Heart right ventricle (tissue), 16 donors: ENCODE measurements around the gene TCOF1. TPM values are rescaled to one million over a fixed set of nuclear protein-coding genes. Genes with fewer than 3 reads are reported as not detected.

ENCODE experiments used
- ATAC-seq, 8 donors: fragments of 200-7000 bp; cut with Tn5 transposase; one replicate each; pipeline ENCODE4 v1.9.1; 2020; ENCODE audit warnings: mild to moderate bottlenecking in 8 of 8, moderate library complexity in 8 of 8, moderate number of reproducible peaks in 1 of 8
- DNase-seq, 2 donors: peaks; one replicate each; pipeline ENCODE4 v3.0.0-alpha.2; 2020
- H3K27ac ChIP-seq, 10 donors: fragments of 200-600 bp; sonication (generic) in 2 of 10; one replicate each; pipeline versions ENCODE4 v1.5.0 to v1.8.0; 2020 to 2022; ENCODE audit warnings: mild to moderate bottlenecking in 3 of 10
- H3K27me3 ChIP-seq, 7 donors: fragments of 200-600 bp; one replicate each; pipeline ENCODE4 v1.8.0; 2021 to 2022; ENCODE audit warnings: mild to moderate bottlenecking in 2 of 7
- H3K36me3 ChIP-seq, 9 donors: fragments of 200-600 bp; sonication (generic) in 1 of 9; one replicate each; pipeline versions ENCODE4 v1.5.0 to v1.8.0; 2020 to 2022; ENCODE audit warnings: mild to moderate bottlenecking in 2 of 9
- H3K4me1 ChIP-seq, 9 donors: fragments of 200-600 bp; sonication (generic) in 1 of 9; one replicate each; pipeline versions ENCODE4 v1.5.0 to v1.8.0; 2020 to 2022; ENCODE audit warnings: mild to moderate bottlenecking in 4 of 9
- H3K4me3 ChIP-seq, 10 donors: fragments of 200-600 bp; sonication (generic) in 2 of 10; one replicate each; pipeline versions ENCODE4 v1.5.0 to v1.8.0; 2020 to 2022; ENCODE audit warnings: mild to moderate bottlenecking in 7 of 10, moderate library complexity in 2 of 10
- H3K9me3 ChIP-seq, 11 donors: fragments of 200-600 bp in 10 of 11; sonication (generic) in 2 of 11; one replicate each; pipeline versions ENCODE4 v1.5.0 to v1.8.0; 2013 to 2022; ENCODE audit warnings: mild to moderate bottlenecking in 2 of 11, control low read depth in 1 of 11, moderate library complexity in 1 of 11
- CTCF ChIP-seq, 9 donors: fragments of 200-600 bp; sonication (generic) in 2 of 9; IDR thresholded peaks; one replicate each; pipeline versions ENCODE4 v1.5.0 to v1.8.0; 2021 to 2022; ENCODE audit warnings: antibody characterized with exemption in 9 of 9, mild to moderate bottlenecking in 5 of 9, moderate library complexity in 1 of 9
- WGBS, 2 donors: extraction: QIAGEN DNeasy Blood & Tissue Kit; methylation state at CpG; one replicate each; pipeline ENCODE4 v1.1.7; 2013; ENCODE audit warnings: inconsistent platforms in 1 of 2; 5-methylcytosine and 5-hydroxymethylcytosine counted together
- intact Hi-C, 10 donors: fragments of 100-400 bp; cut with DNase I; formaldehyde crosslinking; loops; one replicate each; pipeline versions ENCODE4 v1.11.1 to v1.14.2; 2022
- polyA plus RNA-seq, 2 donors: library from polyadenylated mRNA; stranded (reverse); fragments of 200-250 nt; gene quantifications; one replicate each; pipeline ENCODE4 v1.2.3, GENCODE V29; 2013
- total RNA-seq, 10 donors: library from RNA; stranded (reverse); fragmentation: NEBNext Ultra II Directional in 3 of 10; extraction: Animal tissue kit (Norgen Biotek cat#: 25700) in 3 of 10; gene quantifications; one replicate each; pipeline versions ENCODE4 v1.2.1 to v1.2.4, GENCODE V29; 2021 to 2023
- donor health status: Arrhythmogenic right ventricular cardiomyopathy.
- donor health status: ischemic (EF 13 %, LVEDD 7.1; RV severe dilation, severe dysfunction).
- donor health status: healthy with polysubstance abuse.
- donor health status: DM: no; HTN: yes; CAD: no.
- donor health status: DM: no; HTN: no; CAD: no.
- donor health status: ischemic (EF 25% LVEDD 6.9; RV normal size, moderate dysfunction).
- donor health status: ischemic (EF 25% LVEDD 5.7; RV mildly dilated, moderate dysfunction).
- donor health status: healthy.
- donor health status: DM: yes; HTN: yes; CAD: no.
- donor health status: Ischemic cardiomyopathy.
- donor health status: ischemic (EF 35%, LVEDD 5.7; RV mildly dilated, moderate dysfunction).
- donor health status: nonischemic (EF 11% LVEDD 7.7; RV severe dilation, severe dysfunction).
- donor health status: DM: yes; HTN: yes; CAD: no.
- donor health status: PGD.
- donor health status: ischemic (EF 29% LVEDD 5.4; RV normal size, mild dysfunction).
- donor health status: nonischemic (EF 23%, LVEDD 6.1; RV moderate dilation, normal function).

The TCOF1 gene
- total and polyA plus RNA-seq, 12 donors: 12.4 to 21.3 (median 14.1) TPM

- H3K27me3 ChIP-seq: no peaks in the 10 kb centered on the region
- no peaks in the 10 kb centered on the region for H3K9me3 ChIP-seq
- peak overlapping the region in 9 of 10 donors; percentile 37 to 79 (median 65) for H3K27ac ChIP-seq
- no peak for TF ChIP-seq CTCF (IDR thresholded peaks at IDR 0.05)
- ATAC-seq (peak in 3 of 8 donors; percentile 2 to 16 (median 4)), DNase-seq (no peak)
- H3K4me1 ChIP-seq: peaks cover 0 to 19% (median 13%) of the 10 kb centered on the region in 9 donors
- peaks cover 0 to 54% (median 33%) of the 10 kb centered on the region in 9 donors for H3K36me3 ChIP-seq
- peak overlapping the region in 1 of 10 donors; percentile 24 for H3K4me3 ChIP-seq
- WGBS, 2 donors: 88 to 91% methylated on average over 12 of the region's 12 CpGs
- intact Hi-C loops: no loop called here
Observed at GRCh38 chr5:150440948-150441812, 83.7 kb downstream of the TCOF1 start.

GRCh38 chr5:150441813-150442698, 84.6 kb downstream of the TCOF1 start:
- H3K4me3 ChIP-seq: peak overlapping the region in 1 of 10 donors; percentile 24
- peak in 1 of 2 donors; percentile 32 for DNase-seq
- peak overlapping the region; percentile 9 to 79 (median 64) for H3K27ac ChIP-seq
- ATAC-seq: peak; percentile 68 to 85 (median 75)
- 36 to 52% methylated on average over 18 of the region's 18 CpGs for WGBS, 2 donors
- intact Hi-C loops: no loop called here
- peaks cover 0 to 63% (median 41%) of the 10 kb centered on the region in 9 donors for H3K36me3 ChIP-seq
- no peaks in the 10 kb centered on the region for H3K27me3 ChIP-seq
- H3K9me3 ChIP-seq: no peaks in the 10 kb centered on the region
- no peak for TF ChIP-seq CTCF (IDR thresholded peaks at IDR 0.05)
- H3K4me1 ChIP-seq: peaks cover 0 to 24% (median 16%) of the 10 kb centered on the region in 9 donors

GRCh38 chr5:150442699-150443080, 85.2 kb downstream of the TCOF1 start:
- intact Hi-C loops: no loop called here

More at GRCh38 chr5:150442699-150443080, 85.2 kb downstream of the TCOF1 start:
- TF ChIP-seq CTCF (IDR thresholded peaks at IDR 0.05): no peak
- Histone ChIP-seq H3K27me3 (no peaks in the 10 kb centered on the region), H3K27ac (peak overlapping the region in 7 of 10 donors; percentile 9 to 79 (median 64)), H3K4me1 (peaks cover 0 to 30% (median 20%) of the 10 kb centered on the region in 9 donors), H3K36me3 (peaks cover 0 to 69% (median 48%) of the 10 kb centered on the region in 9 donors), H3K9me3 (no peaks in the 10 kb centered on the region), H3K4me3 (no peak overlapping the region)
- ATAC-seq (no peak), DNase-seq (no peak)
- 77 to 92% methylated on average over 6 of the region's 6 CpGs for WGBS, 2 donors
